HepG2 (cell line): Measurements from ENCODE around the gene FGD4. TPM values are rescaled to one million over a fixed set of nuclear protein-coding genes. Genes with fewer than 3 reads are reported as not detected.

Experiments
- ATAC-seq: fragments of 200-7000 bp; cut with Tn5 transposase; 3 replicates; pipeline ENCODE4 v1.9.1; 2020; ENCODE audit warnings: mild to moderate bottlenecking, moderate library complexity
- BruUV-seq: library from RNA; stranded (reverse); fragments of 400-500 nt; replicated peaks from 2 replicates; lab custom pipeline; 2021; lab: Mats Ljungman, UMichigan
- CTCF ChIA-PET: fragments of 300-600 bp; formaldehyde crosslinking; extraction: SDS; loops from one replicate; lab custom pipeline; 2021; ENCODE audit warnings: low total read pairs, inconsistent platforms, low intra/inter-chr PET ratio; lab: Yijun Ruan, JAX
- POLR2A ChIA-PET: fragments of 350-600 bp; sonication (Branson Sonifier 250); formaldehyde crosslinking; loops from one replicate; lab custom pipeline; 2020; ENCODE audit warnings: antibody characterized with exemption, inconsistent platforms; lab: Yijun Ruan, JAX
- DNase-seq: peaks from one replicate; pipeline ENCODE4 v3.0.0-alpha.2; 2015; ENCODE audit warnings: low spot score
- FAIRE-seq: peaks from 3 replicates; lab custom pipeline; 2011; peaks lifted over from hg19 to GRCh38; lab: Jason Lieb, UNC
- H2AFZ ChIP-seq: one replicate; pipeline ENCODE4 v1.6.1; 2011; ENCODE audit warnings: low read length, inconsistent platforms
- H3K27ac ChIP-seq: fragments of 300-600 bp; 3 replicates; pipeline ENCODE4 v1.8.0; 2011; ENCODE audit warnings: mixed run types, mild to moderate bottlenecking, mixed read lengths, low read length, inconsistent platforms; ENCODE audit not compliant: insufficient read depth; ENCODE audit errors: extremely low read length
- H3K27me3 ChIP-seq, 2 experiments: fragments of 200-600 bp in 1 of 2; 2 replicates in 1 of 2; 3 replicates in 1 of 2; pipeline versions ENCODE4 v1.6.0 to v1.8.0; 2011; ENCODE audit warnings: low read length in 2 of 2, mild to moderate bottlenecking in 2 of 2, moderate library complexity in 2 of 2, inconsistent platforms in 1 of 2; ENCODE audit not compliant: insufficient read depth in 2 of 2, control insufficient read depth in 1 of 2
- H3K36me3 ChIP-seq, 2 experiments: fragments of 200-600 bp in 1 of 2; replicated peaks in 1 of 2; 2 replicates in 1 of 2; 3 replicates in 1 of 2; pipeline versions ENCODE4 v1.5.1 to v1.8.0; 2011; ENCODE audit warnings: low read length in 2 of 2, inconsistent platforms in 1 of 2; ENCODE audit not compliant: insufficient read depth in 2 of 2, control insufficient read depth in 1 of 2
- H3K4me1 ChIP-seq: 2 replicates; pipeline ENCODE4 v1.5.1; 2012; ENCODE audit warnings: low read length, inconsistent platforms; ENCODE audit not compliant: insufficient read depth
- H3K4me2 ChIP-seq: 2 replicates; pipeline ENCODE4 v1.6.0; 2011; ENCODE audit warnings: low read depth, low read length, inconsistent platforms
- H3K4me3 ChIP-seq, 3 experiments: fragments of 200-600 bp in 1 of 3; sonication (generic), shearing (Covaris generic) in 1 of 3; replicated peaks in 1 of 3; 2 replicates each; pipeline ENCODE4 v1.5.1; 2011 to 2016; ENCODE audit warnings: low read length in 3 of 3, inconsistent platforms in 2 of 3, low read depth in 2 of 3, mild to moderate bottlenecking in 2 of 3, control low read depth in 1 of 3, mixed read lengths in 1 of 3; ENCODE audit not compliant: insufficient read depth in 1 of 3
- H3K79me2 ChIP-seq: one replicate; pipeline ENCODE4 v1.6.1; 2011; ENCODE audit warnings: low read length, inconsistent platforms; ENCODE audit not compliant: insufficient read depth
- H3K9ac ChIP-seq: 2 replicates; pipeline ENCODE4 v1.6.0; 2011; ENCODE audit warnings: mild to moderate bottlenecking, low read depth, low read length, inconsistent platforms; ENCODE audit not compliant: insufficient read depth
- H3K9me3 ChIP-seq: 2 replicates; pipeline ENCODE4 v1.5.1; 2012; ENCODE audit warnings: mild to moderate bottlenecking, low read length
- H4K20me1 ChIP-seq: 2 replicates; pipeline ENCODE4 v1.6.0; 2011; ENCODE audit warnings: inconsistent platforms, mild to moderate bottlenecking, low read length, moderate library complexity; ENCODE audit not compliant: insufficient read depth
- DBP ChIP-seq: sonication (generic); formaldehyde crosslinking; IDR thresholded peaks from 2 replicates; pipeline ENCODE4 v1.4.0; 2020; ENCODE audit warnings: missing genetic modification reagents; ENCODE audit errors: not compliant biosample characterization
- HCFC1 ChIP-seq: fragments of 150-350 bp; IDR thresholded peaks from 2 replicates; pipeline ENCODE4 v1.6.1; 2014; ENCODE audit warnings: low read depth, low read length
- PLRG1 ChIP-seq: fragments of 450-650 bp; conservative IDR thresholded peaks from 2 replicates; pipeline ENCODE4 v1.6.1; 2016
- SALL1 ChIP-seq: sonication (generic); formaldehyde crosslinking; IDR thresholded peaks from 2 replicates; pipeline ENCODE4 v1.8.0; 2022; ENCODE audit warnings: mild to moderate bottlenecking, missing genetic modification reagents
- YY1 ChIP-seq: IDR thresholded peaks from 2 replicates; pipeline ENCODE4 v1.6.1; 2011; ENCODE audit warnings: low read length, low read depth, moderate library complexity, mild to moderate bottlenecking; ENCODE audit not compliant: insufficient read depth, insufficient replicate concordance
- ZNF761 ChIP-seq: sonication (generic); formaldehyde crosslinking; conservative IDR thresholded peaks from 2 replicates; pipeline ENCODE4 v1.4.0; 2020; ENCODE audit warnings: mild to moderate bottlenecking, missing genetic modification reagents
- ZNF768 ChIP-seq: sonication (generic); formaldehyde crosslinking; IDR thresholded peaks from 2 replicates; pipeline ENCODE4 v1.4.0; 2020; ENCODE audit warnings: missing genetic modification reagents
- ZNF891 ChIP-seq: sonication (generic); formaldehyde crosslinking; IDR thresholded peaks from 2 replicates; pipeline ENCODE4 v1.5.0; 2020; ENCODE audit warnings: mild to moderate bottlenecking, missing genetic modification reagents
- ZSCAN12 ChIP-seq: sonication (generic); formaldehyde crosslinking; IDR thresholded peaks from 2 replicates; pipeline ENCODE4 v1.9.0; 2021; ENCODE audit warnings: mild to moderate bottlenecking, missing genetic modification reagents
- ZSCAN21 ChIP-seq: sonication (generic); formaldehyde crosslinking; IDR thresholded peaks from 2 replicates; pipeline ENCODE4 v1.8.0; 2022; ENCODE audit warnings: mild to moderate bottlenecking, missing genetic modification reagents, moderate library complexity, borderline replicate concordance
- ZZZ3 ChIP-seq: sonication (generic); formaldehyde crosslinking; IDR thresholded peaks from 2 replicates; pipeline ENCODE4 v1.4.0; 2020; ENCODE audit warnings: missing genetic modification reagents, mild to moderate bottlenecking, borderline replicate concordance
- in situ Hi-C: cut with HindIII; loops from 2 replicates; pipeline ENCODE4 v1.10.0; 2017; ENCODE audit warnings: low pct_unique_long_range_greater_than_20kb; ENCODE audit not compliant: extremely low pct_ligation_motif_present
- intact Hi-C: fragments of 100-400 bp; cut with micrococcal nuclease; formaldehyde crosslinking; loops from one replicate; pipeline ENCODE4 v1.10.0; 2022; ENCODE audit not compliant: unreplicated experiment
- polyA plus RNA-seq, 8 experiments: library from polyadenylated mRNA; depleted of rRNA in 3 of 8; stranded (reverse) in 7 of 8; unstranded in 1 of 8; fragments of >200 nt; fragmentation: Illumina TruSeq in 4 of 8; extraction: Trizol in 4 of 8; gene quantifications; 2 replicates each; pipeline versions ENCODE4 v1.2.1 to v1.2.3, GENCODE V29; 2011 to 2016; ENCODE audit warnings: low read depth in 4 of 8, missing spikeins in 1 of 8, mixed read lengths in 1 of 8; ENCODE audit not compliant: insufficient read depth in 1 of 8
- total RNA-seq, 5 experiments: library from RNA; depleted of rRNA; stranded (reverse); fragments of >200 nt; fragmentation: Illumina TruSeq; extraction: Trizol; gene quantifications; 2 replicates each; pipeline ENCODE4 v1.2.3, GENCODE V29; 2016; ENCODE audit warnings: low read depth in 1 of 5
- TF ChIP-seq, protein P1 (sequence below): sonication (generic); formaldehyde crosslinking; IDR thresholded peaks from 2 replicates; pipeline ENCODE4 v1.4.0; 2020; ENCODE audit warnings: missing genetic modification reagents, borderline replicate concordance
- TF ChIP-seq, protein P2 (sequence below): fragments of 450-650 bp; IDR thresholded peaks from 2 replicates; pipeline ENCODE4 v1.6.1; 2016

The FGD4 gene
- total and polyA plus RNA-seq, 2 of the 13 experiments (the other 11 are each of a cell fraction or from before 2014, with no cell fraction given) = 4.6 to 6.6 TPM

DNA sequence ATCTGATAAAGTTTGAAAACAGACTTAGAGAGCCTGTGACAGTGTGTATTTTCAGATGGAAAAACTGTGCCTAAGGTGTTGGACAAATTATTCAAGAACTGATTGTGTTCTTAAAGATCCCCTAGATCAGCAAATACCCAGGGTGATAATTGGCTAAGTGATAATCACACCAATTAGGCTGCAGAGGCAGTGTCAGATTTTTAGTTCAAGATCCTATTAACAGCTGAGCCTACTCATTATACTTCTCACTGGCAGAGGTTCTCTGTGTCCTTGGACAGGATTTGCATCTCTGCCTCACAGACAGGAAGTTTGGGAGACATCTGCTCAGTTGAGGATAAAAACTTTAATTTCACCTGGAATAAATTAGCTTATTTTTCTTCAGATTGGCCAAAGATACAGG is 4.3 kb upstream of the FGD4 start:
- Histone ChIP-seq H4K20me1 (no peaks in the 10 kb centered on the region), H3K4me1 (peaks cover 10% of the 10 kb centered on the region), H3K27ac (no peak overlapping the region), H2AFZ (no peak overlapping the region), H3K4me2 (no peak overlapping the region), H3K9me3 (no peaks in the 10 kb centered on the region), H3K36me3 (no peaks in the 10 kb centered on the region), H3K4me3 (no peak overlapping the region), H3K79me2 (no peaks in the 10 kb centered on the region)
- ATAC-seq (no peak), DNase-seq (no peak)
- intact Hi-C loops = loop anchor here (10.0 kb wide), 1 partner anchor 280 kb away; the partner anchor contains the start of gene DNM1L
- in situ Hi-C loops = no loop called here
- POLR2A ChIA-PET = no interaction called here
- CTCF ChIA-PET = no interaction called here
- BruUV-seq = no TSS peak
- TF ChIP-seq, protein P1, sequence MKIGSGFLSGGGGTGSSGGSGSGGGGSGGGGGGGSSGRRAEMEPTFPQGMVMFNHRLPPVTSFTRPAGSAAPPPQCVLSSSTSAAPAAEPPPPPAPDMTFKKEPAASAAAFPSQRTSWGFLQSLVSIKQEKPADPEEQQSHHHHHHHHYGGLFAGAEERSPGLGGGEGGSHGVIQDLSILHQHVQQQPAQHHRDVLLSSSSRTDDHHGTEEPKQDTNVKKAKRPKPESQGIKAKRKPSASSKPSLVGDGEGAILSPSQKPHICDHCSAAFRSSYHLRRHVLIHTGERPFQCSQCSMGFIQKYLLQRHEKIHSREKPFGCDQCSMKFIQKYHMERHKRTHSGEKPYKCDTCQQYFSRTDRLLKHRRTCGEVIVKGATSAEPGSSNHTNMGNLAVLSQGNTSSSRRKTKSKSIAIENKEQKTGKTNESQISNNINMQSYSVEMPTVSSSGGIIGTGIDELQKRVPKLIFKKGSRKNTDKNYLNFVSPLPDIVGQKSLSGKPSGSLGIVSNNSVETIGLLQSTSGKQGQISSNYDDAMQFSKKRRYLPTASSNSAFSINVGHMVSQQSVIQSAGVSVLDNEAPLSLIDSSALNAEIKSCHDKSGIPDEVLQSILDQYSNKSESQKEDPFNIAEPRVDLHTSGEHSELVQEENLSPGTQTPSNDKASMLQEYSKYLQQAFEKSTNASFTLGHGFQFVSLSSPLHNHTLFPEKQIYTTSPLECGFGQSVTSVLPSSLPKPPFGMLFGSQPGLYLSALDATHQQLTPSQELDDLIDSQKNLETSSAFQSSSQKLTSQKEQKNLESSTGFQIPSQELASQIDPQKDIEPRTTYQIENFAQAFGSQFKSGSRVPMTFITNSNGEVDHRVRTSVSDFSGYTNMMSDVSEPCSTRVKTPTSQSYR (CRISPR knock-in tag) = no peak
- TF ChIP-seq SALL1 (CRISPR knock-in tag) (no peak), ZSCAN21 (no peak), ZZZ3 (CRISPR knock-in tag) (no peak), ZNF891 (CRISPR knock-in tag) (no peak), PLRG1 (no peak), YY1 (no peak), DBP (CRISPR knock-in tag) (no peak), ZSCAN12 (no peak), ZNF761 (CRISPR knock-in tag) (no peak), HCFC1 (no peak), ZNF768 (CRISPR knock-in tag) (no peak)
- TF ChIP-seq, protein P2, sequence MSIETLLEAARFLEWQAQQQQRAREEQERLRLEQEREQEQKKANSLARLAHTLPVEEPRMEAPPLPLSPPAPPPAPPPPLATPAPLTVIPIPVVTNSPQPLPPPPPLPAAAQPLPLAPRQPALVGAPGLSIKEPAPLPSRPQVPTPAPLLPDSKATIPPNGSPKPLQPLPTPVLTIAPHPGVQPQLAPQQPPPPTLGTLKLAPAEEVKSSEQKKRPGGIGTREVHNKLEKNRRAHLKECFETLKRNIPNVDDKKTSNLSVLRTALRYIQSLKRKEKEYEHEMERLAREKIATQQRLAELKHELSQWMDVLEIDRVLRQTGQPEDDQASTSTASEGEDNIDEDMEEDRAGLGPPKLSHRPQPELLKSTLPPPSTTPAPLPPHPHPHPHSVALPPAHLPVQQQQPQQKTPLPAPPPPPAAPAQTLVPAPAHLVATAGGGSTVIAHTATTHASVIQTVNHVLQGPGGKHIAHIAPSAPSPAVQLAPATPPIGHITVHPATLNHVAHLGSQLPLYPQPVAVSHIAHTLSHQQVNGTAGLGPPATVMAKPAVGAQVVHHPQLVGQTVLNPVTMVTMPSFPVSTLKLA = no peak
- TF ChIP-seq, all 625 proteins: peak for 0
- no peak overlapping the region for H3K9ac ChIP-seq
- FAIRE-seq = no peak
- H3K27me3 ChIP-seq = peaks cover 0 to 8% of the 10 kb centered on the region in 2 experiments; a peak in 1 of 5 replicates
